Mammary epithelial cell (primary cell): Measurements from ENCODE around the gene GSS.

Experiments
- EZH2 ChIP-seq: IDR thresholded peaks from 2 replicates; pipeline ENCODE4 v1.6.1; 2012; ENCODE audit warnings: low read length, inconsistent platforms, borderline replicate concordance
- TF ChIP-seq, protein P1 (sequence below), 2 donors: IDR thresholded peaks in 1 of 2; conservative IDR thresholded peaks in 1 of 2; 2 replicates each; pipeline ENCODE4 v1.5.1; 2011 to 2012; ENCODE audit warnings: inconsistent platforms in 2 of 2, low read length in 2 of 2, mild to moderate bottlenecking in 2 of 2, control low read depth in 1 of 2, low read depth in 1 of 2; ENCODE audit not compliant: insufficient read depth in 1 of 2; ENCODE audit errors: extremely low read depth in 1 of 2

DNA sequence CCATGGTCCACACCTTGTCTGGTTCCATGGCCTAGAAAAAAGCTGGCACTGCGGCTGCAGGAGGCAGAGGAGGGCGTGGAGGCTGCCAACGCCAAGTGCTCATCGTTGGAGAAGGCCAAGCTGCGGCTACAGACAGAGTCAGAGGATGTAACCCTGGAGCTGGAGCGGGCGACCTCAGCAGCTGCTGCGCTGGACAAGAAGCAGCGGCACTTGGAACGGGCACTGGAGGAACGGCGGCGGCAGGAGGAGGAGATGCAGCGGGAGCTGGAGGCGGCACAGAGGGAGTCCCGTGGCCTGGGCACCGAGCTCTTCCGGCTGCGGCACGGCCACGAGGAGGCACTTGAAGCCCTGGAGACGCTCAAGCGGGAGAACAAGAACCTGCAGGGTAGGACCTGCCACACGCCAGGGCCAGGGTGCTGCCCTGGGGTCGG is 43.4 kb upstream of the GSS start:
- TF ChIP-seq, protein P1, sequence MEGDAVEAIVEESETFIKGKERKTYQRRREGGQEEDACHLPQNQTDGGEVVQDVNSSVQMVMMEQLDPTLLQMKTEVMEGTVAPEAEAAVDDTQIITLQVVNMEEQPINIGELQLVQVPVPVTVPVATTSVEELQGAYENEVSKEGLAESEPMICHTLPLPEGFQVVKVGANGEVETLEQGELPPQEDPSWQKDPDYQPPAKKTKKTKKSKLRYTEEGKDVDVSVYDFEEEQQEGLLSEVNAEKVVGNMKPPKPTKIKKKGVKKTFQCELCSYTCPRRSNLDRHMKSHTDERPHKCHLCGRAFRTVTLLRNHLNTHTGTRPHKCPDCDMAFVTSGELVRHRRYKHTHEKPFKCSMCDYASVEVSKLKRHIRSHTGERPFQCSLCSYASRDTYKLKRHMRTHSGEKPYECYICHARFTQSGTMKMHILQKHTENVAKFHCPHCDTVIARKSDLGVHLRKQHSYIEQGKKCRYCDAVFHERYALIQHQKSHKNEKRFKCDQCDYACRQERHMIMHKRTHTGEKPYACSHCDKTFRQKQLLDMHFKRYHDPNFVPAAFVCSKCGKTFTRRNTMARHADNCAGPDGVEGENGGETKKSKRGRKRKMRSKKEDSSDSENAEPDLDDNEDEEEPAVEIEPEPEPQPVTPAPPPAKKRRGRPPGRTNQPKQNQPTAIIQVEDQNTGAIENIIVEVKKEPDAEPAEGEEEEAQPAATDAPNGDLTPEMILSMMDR (conservative IDR thresholded peaks at IDR 0.05 in 1 of 2, IDR thresholded peaks at IDR 0.05 in 1 of 2; ENCODE audit: extremely low read depth in 1 of 2, insufficient read depth in 1 of 2, low read depth in 1 of 2, low read length in 2 of 2): no peak
- TF ChIP-seq EZH2: no peak
